SK-N-SH treated with all-trans-retinoic acid at 6 μM for 48 hours (cell line): ENCODE results near the gene LRRFIP1.

ENCODE experiments used
- BACH2 ChIP-seq: fragments of 250-450 bp; sonication (Bioruptor Pico); IDR thresholded peaks from 2 replicates; pipeline ENCODE4 v1.9.0; 2021; ENCODE audit warnings: mild to moderate bottlenecking, borderline replicate concordance
- ESRRG ChIP-seq: fragments of 250-450 bp; sonication (Bioruptor Pico); IDR thresholded peaks from 2 replicates; pipeline ENCODE4 v1.6.1; 2021; ENCODE audit warnings: mild to moderate bottlenecking
- GLIS3 ChIP-seq: fragments of 250-450 bp; sonication (Bioruptor Pico); IDR thresholded peaks from 2 replicates; pipeline ENCODE4 v1.5.0; 2020; ENCODE audit warnings: mild to moderate bottlenecking, moderate library complexity
- PATZ1 ChIP-seq: fragments of 250-450 bp; sonication (Bioruptor Pico); IDR thresholded peaks from 2 replicates; pipeline ENCODE4 v1.8.0; 2020; ENCODE audit warnings: mild to moderate bottlenecking, moderate library complexity, borderline replicate concordance
- RARB ChIP-seq: fragments of 250-450 bp; sonication (Bioruptor Pico); IDR thresholded peaks from 2 replicates; pipeline ENCODE4 v1.8.0; 2021; ENCODE audit warnings: mild to moderate bottlenecking, moderate library complexity
- ZC3H10 ChIP-seq: fragments of 250-450 bp; sonication (Bioruptor Pico); IDR thresholded peaks from 2 replicates; pipeline ENCODE4 v1.5.1; 2021; ENCODE audit warnings: mild to moderate bottlenecking, moderate library complexity

GRCh38 chr2:237685408-237685807 is 58.0 kb downstream of the LRRFIP1 start:
- TF ChIP-seq ESRRG = no peak
- no peak for TF ChIP-seq RARB (CRISPR knock-in tag)
- no peak for TF ChIP-seq BACH2 (CRISPR knock-in tag)
- no peak for TF ChIP-seq GLIS3 (CRISPR knock-in tag)
- no peak for TF ChIP-seq PATZ1 (CRISPR knock-in tag)
- no peak for TF ChIP-seq ZC3H10 (CRISPR knock-in tag)
